B cell (primary cell): ENCODE results near the gene SELENOS. TPM values are rescaled to one million over a fixed set of nuclear protein-coding genes. Genes with fewer than 3 reads are reported as not detected.

Source experiments
- ATAC-seq: fragments of 200-7000 bp; cut with Tn5 transposase; one replicate; pipeline ENCODE4 v1.10.0; 2021; ENCODE audit warnings: low read depth, mild to moderate bottlenecking, moderate number of reproducible peaks, moderate library complexity
- CTCF ChIA-PET: fragments of 350-600 bp; sonication (Branson Sonifier 250); formaldehyde crosslinking; loops from one replicate; lab custom pipeline; 2021; ENCODE audit warnings: antibody characterized with exemption, inconsistent platforms; lab: Charles Lee
- POLR2A ChIA-PET: fragments of 350-600 bp; sonication (Branson Sonifier 250); formaldehyde crosslinking; loops from one replicate; lab custom pipeline; 2021; ENCODE audit warnings: antibody characterized with exemption; lab: Charles Lee
- DNase-seq: peaks from one replicate; pipeline ENCODE4 v3.0.0; 2013
- H2AFZ ChIP-seq: 2 replicates; pipeline ENCODE4 v1.6.1; 2012; ENCODE audit warnings: mild to moderate bottlenecking, low read depth, low read length; ENCODE audit not compliant: insufficient read depth, poor library complexity, severe bottlenecking
- H3K27ac ChIP-seq, 2 donors: 1 replicate in 1 of 2; 2 replicates in 1 of 2; pipeline ENCODE4 v1.5.1; 2012 to 2013; ENCODE audit warnings: low read length in 2 of 2, mild to moderate bottlenecking in 2 of 2, moderate library complexity in 1 of 2
- H3K27me3 ChIP-seq, 4 experiments: fragments of 200-600 bp in 1 of 4; sonication (generic) in 1 of 4; replicated peaks in 1 of 4; 1 replicate in 2 of 4; 2 replicates in 2 of 4; pipeline versions ENCODE4 v1.6.1 to v1.7.0; 2013 to 2016; ENCODE audit warnings: low read length in 3 of 4, mild to moderate bottlenecking in 2 of 4, mixed read lengths in 1 of 4, moderate library complexity in 1 of 4; ENCODE audit not compliant: insufficient read depth in 4 of 4, control insufficient read depth in 3 of 4; ENCODE audit errors: control extremely low read depth in 1 of 4
- H3K36me3 ChIP-seq, 2 experiments: replicated peaks in 1 of 2; 1 replicate in 1 of 2; 2 replicates in 1 of 2; pipeline versions ENCODE4 v1.6.1 to v1.7.1; 2013; ENCODE audit warnings: low read length in 1 of 2; ENCODE audit not compliant: insufficient read depth in 2 of 2, control insufficient read depth in 1 of 2; ENCODE audit errors: control extremely low read depth in 1 of 2, extremely low read depth in 1 of 2
- H3K4me1 ChIP-seq, 2 donors: fragments of 200-600 bp in 1 of 2; sonication (generic) in 1 of 2; 1 replicate in 1 of 2; 2 replicates in 1 of 2; pipeline versions ENCODE4 v1.5.1 to v1.6.1; 2013 to 2017; ENCODE audit warnings: low read length in 2 of 2; ENCODE audit not compliant: control insufficient read depth in 2 of 2, insufficient read depth in 2 of 2
- H3K4me2 ChIP-seq: replicated peaks from 2 replicates; pipeline ENCODE3; 2012; ENCODE audit warnings: mild to moderate bottlenecking, low read depth, low read length; ENCODE audit not compliant: poor library complexity, severe bottlenecking
- H3K4me3 ChIP-seq, 5 experiments: fragments of 200-600 bp in 1 of 5; sonication (generic) in 1 of 5; 1 replicate in 3 of 5; 2 replicates in 2 of 5; pipeline versions ENCODE4 v1.5.1 to v1.7.0; 2011 to 2016; ENCODE audit warnings: low read length in 4 of 5, mild to moderate bottlenecking in 4 of 5, low read depth in 2 of 5, control low read depth in 1 of 5, moderate library complexity in 1 of 5; ENCODE audit not compliant: insufficient read depth in 1 of 5; ENCODE audit errors: control extremely low read depth in 1 of 5, extremely low read depth in 1 of 5
- H3K79me2 ChIP-seq: fragments of 200-600 bp; sonication (generic); one replicate; pipeline ENCODE4 v1.6.0; 2016; ENCODE audit warnings: low read length; ENCODE audit not compliant: control insufficient read depth, insufficient read depth
- H3K9ac ChIP-seq: fragments of 200-600 bp; sonication (generic); 2 replicates; pipeline ENCODE4 v1.6.1; 2017; ENCODE audit warnings: mild to moderate bottlenecking, low read length, moderate library complexity
- H3K9me3 ChIP-seq, 3 donors: one replicate each; pipeline versions ENCODE4 v1.6.1 to v1.7.1; 2013; ENCODE audit warnings: low read length in 2 of 3; ENCODE audit not compliant: control insufficient read depth in 2 of 3, insufficient read depth in 1 of 3; ENCODE audit errors: control extremely low read depth in 1 of 3
- H4K20me1 ChIP-seq: 2 replicates; pipeline ENCODE4 v1.6.0; 2012; ENCODE audit warnings: mild to moderate bottlenecking, low read length; ENCODE audit not compliant: insufficient read depth, control insufficient read depth, poor library complexity, severe bottlenecking
- H3K27ac Mint-ChIP-seq: one replicate; pipeline ENCODE4 v1.8.0; 2021; ENCODE audit warnings: mixed read lengths
- H3K27me3 Mint-ChIP-seq: one replicate; pipeline ENCODE4 v1.8.0; 2021; ENCODE audit warnings: mixed read lengths
- H3K4me1 Mint-ChIP-seq: one replicate; pipeline ENCODE4 v1.8.0; 2021; ENCODE audit warnings: mixed read lengths
- H3K4me3 Mint-ChIP-seq: one replicate; pipeline ENCODE4 v1.8.0; 2021; ENCODE audit warnings: mixed read lengths
- H3K9me3 Mint-ChIP-seq: one replicate; pipeline ENCODE4 v1.8.0; 2022; ENCODE audit warnings: mixed read lengths; ENCODE audit not compliant: insufficient read depth
- EZH2 ChIP-seq: IDR thresholded peaks from 2 replicates; pipeline ENCODE4 v1.6.1; 2012; ENCODE audit warnings: borderline replicate concordance, low read depth, mild to moderate bottlenecking, moderate library complexity, low read length; ENCODE audit not compliant: insufficient read depth, poor library complexity, severe bottlenecking
- WGBS: methylation state at CpG from one replicate; pipeline ENCODE4 v1.1.5; 2013; ENCODE audit warnings: missing lambda C conversion rate; ENCODE audit not compliant: insufficient coverage; 5-methylcytosine and 5-hydroxymethylcytosine counted together
- intact Hi-C: fragments of 100-400 bp; cut with micrococcal nuclease; formaldehyde crosslinking; loops from one replicate; pipeline ENCODE4 v1.10.0; 2022
- polyA plus RNA-seq: library from polyadenylated mRNA; depleted of rRNA; stranded (reverse); fragments of >200 nt; gene quantifications from 2 replicates; pipeline ENCODE4 v1.2.3, GENCODE V29; 2012
- total RNA-seq, 2 donors: library from RNA; stranded (reverse); fragments of 120-200 nt in 1 of 2; gene quantifications; 1 replicate in 1 of 2; 2 replicates in 1 of 2; pipeline versions ENCODE4 v1.2.3 to v1.2.4, GENCODE V29; 2013 to 2022
- TF ChIP-seq, protein P1 (sequence below): fragments of 200-600 bp; IDR thresholded peaks from one replicate; pipeline ENCODE4 v1.8.0; 2022; ENCODE audit warnings: antibody characterized with exemption, mild to moderate bottlenecking

Gene SELENOS
- total and polyA plus RNA-seq, 2 donors (not counting 1 experiment from before 2014, with no cell fraction given) = 14.2 to 26.8 TPM

DNA sequence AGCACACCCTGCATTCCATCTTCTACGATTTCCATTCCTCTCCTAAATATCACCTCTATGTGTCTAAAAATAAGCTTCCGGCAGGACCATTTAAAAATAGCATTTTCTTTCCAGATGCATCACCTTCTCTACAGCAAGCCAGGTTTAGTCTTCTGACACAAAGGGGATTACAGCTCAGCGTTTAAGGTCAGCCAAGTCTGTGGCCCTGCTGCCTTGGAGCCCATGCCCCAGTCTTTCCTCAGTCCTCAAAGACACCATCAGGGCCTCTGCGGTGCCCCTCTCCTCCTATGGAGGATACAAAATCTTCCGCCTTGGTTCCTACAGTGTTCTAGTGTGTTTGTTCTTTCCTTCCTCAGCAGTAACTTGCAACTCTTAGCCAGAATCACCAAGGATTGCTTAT is 3.8 kb downstream of the SELENOS start:
- no peak overlapping the region for H2AFZ ChIP-seq
- H3K27me3 Mint-ChIP-seq = no peaks in the 10 kb centered on the region
- WGBS = 97% methylated on average over 4 of the region's 5 CpGs
- CTCF ChIA-PET = interaction anchor here (2.0 to 4.3 kb wide), 2 partner anchors 15 kb away, joined by 8 to 19 read pairs; no protein-coding TSS in a partner anchor
- no peak overlapping the region for H3K4me2 ChIP-seq
- intact Hi-C loops = no loop called here
- no peak overlapping the region for H3K27ac Mint-ChIP-seq
- H3K36me3 ChIP-seq = peaks cover 4 to 48% of the 10 kb centered on the region in 2 experiments
- H3K4me1 Mint-ChIP-seq = peaks cover 12% of the 10 kb centered on the region
- no peak overlapping the region for H3K27ac ChIP-seq
- ATAC-seq (no peak), DNase-seq (no peak)
- no peaks in the 10 kb centered on the region for H3K9me3 Mint-ChIP-seq
- peaks cover 10 to 20% of the 10 kb centered on the region in 2 donors for H3K4me1 ChIP-seq
- no peaks in the 10 kb centered on the region for H3K9me3 ChIP-seq
- H3K4me3 ChIP-seq = no peak overlapping the region
- H3K9ac ChIP-seq = no peak overlapping the region
- TF ChIP-seq, protein P1, sequence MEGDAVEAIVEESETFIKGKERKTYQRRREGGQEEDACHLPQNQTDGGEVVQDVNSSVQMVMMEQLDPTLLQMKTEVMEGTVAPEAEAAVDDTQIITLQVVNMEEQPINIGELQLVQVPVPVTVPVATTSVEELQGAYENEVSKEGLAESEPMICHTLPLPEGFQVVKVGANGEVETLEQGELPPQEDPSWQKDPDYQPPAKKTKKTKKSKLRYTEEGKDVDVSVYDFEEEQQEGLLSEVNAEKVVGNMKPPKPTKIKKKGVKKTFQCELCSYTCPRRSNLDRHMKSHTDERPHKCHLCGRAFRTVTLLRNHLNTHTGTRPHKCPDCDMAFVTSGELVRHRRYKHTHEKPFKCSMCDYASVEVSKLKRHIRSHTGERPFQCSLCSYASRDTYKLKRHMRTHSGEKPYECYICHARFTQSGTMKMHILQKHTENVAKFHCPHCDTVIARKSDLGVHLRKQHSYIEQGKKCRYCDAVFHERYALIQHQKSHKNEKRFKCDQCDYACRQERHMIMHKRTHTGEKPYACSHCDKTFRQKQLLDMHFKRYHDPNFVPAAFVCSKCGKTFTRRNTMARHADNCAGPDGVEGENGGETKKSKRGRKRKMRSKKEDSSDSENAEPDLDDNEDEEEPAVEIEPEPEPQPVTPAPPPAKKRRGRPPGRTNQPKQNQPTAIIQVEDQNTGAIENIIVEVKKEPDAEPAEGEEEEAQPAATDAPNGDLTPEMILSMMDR = no peak
- no peak for TF ChIP-seq EZH2
- peaks cover 19% of the 10 kb centered on the region for H3K79me2 ChIP-seq
- no peak overlapping the region for H3K4me3 Mint-ChIP-seq
- POLR2A ChIA-PET = no interaction called here
- no peaks in the 10 kb centered on the region for H3K27me3 ChIP-seq
- H4K20me1 ChIP-seq = no peaks in the 10 kb centered on the region

DNA sequence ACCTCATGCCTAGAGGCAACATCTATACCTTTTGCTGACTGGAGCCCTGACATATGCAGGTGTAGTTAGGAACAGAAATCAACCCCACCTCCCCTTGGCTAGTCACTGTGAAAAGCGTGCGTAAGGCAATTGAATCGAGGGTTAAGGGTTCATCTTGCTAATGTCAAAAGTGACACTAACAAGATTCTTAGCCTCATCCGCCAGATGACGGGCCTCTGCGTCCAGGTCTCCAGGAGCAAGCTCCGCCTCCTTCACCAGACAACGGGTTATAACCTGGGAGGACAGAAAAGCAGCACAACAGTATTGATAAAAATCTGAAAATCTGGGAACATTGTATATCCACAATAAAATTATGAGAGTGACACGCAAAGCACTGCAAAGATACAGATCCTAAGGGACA is 4.7 kb downstream of the SELENOS start:
- POLR2A ChIA-PET = no interaction called here
- no peak overlapping the region for H2AFZ ChIP-seq
- no peak overlapping the region for H3K4me2 ChIP-seq
- Mint-ChIP-seq H3K4me3 (no peak overlapping the region), H3K4me1 (peaks cover 7% of the 10 kb centered on the region), H3K27me3 (no peaks in the 10 kb centered on the region), H3K27ac (no peak overlapping the region), H3K9me3 (no peaks in the 10 kb centered on the region)
- H3K4me1 ChIP-seq = peaks cover 5 to 13% of the 10 kb centered on the region in 2 donors
- H4K20me1 ChIP-seq = no peaks in the 10 kb centered on the region
- no peak for TF ChIP-seq EZH2
- TF ChIP-seq, protein P1 = no peak
- H3K4me3 ChIP-seq = no peak overlapping the region
- no peaks in the 10 kb centered on the region for H3K9me3 ChIP-seq
- WGBS = 100% methylated on average over 7 of the region's 9 CpGs
- H3K9ac ChIP-seq = no peak overlapping the region
- no peaks in the 10 kb centered on the region for H3K27me3 ChIP-seq
- peaks cover 19% of the 10 kb centered on the region for H3K79me2 ChIP-seq
- H3K36me3 ChIP-seq = peaks cover 4 to 48% of the 10 kb centered on the region in 2 experiments
- DNase-seq = no peak
- no peak for ATAC-seq
- CTCF ChIA-PET = interaction anchor here (0.7 to 4.3 kb wide), 4 partner anchors 14 to 264 kb away, joined by 3 to 19 read pairs (median 6); no protein-coding TSS in a partner anchor
- intact Hi-C loops = no loop called here
- H3K27ac ChIP-seq = no peak overlapping the region
